Activated T-helper 9 cell treated with anti-CD3 and anti-CD28 coated beads, Interleukin-2, amount 50 U/mL, for 16 hours (primary cell): ENCODE results near the gene SESTD1.
"Not testable (repeated sequence)": the region's sequence is repeated elsewhere in the genome, so short reads cannot be mapped to it uniquely, and the experiment has no call there.

Experiments
- DNase-seq: peaks from one replicate; pipeline ENCODE4 v3.0.0-alpha.2; 2020; ENCODE audit warnings: low read depth

Gene SESTD1

GRCh38 chr2:179237209-179237946, 27.3 kb downstream of the SESTD1 start:
- DNase-seq: no peak

GRCh38 chr2:179235463-179236108, 29.0 kb downstream of the SESTD1 start:
- no peak for DNase-seq

- no peak for DNase-seq
Observed at GRCh38 chr2:179234658-179235240, 29.9 kb downstream of the SESTD1 start.

GRCh38 chr2:179233626-179234430, 30.8 kb downstream of the SESTD1 start:
- no peak for DNase-seq

GRCh38 chr2:179233083-179233490, 31.5 kb downstream of the SESTD1 start:
- no peak for DNase-seq

- DNase-seq: no peak
Observed at GRCh38 chr2:179226961-179227259, 37.7 kb downstream of the SESTD1 start.

GRCh38 chr2:179226203-179226960, 38.2 kb downstream of the SESTD1 start:
- no peak for DNase-seq

- no peak for DNase-seq
Observed at GRCh38 chr2:179224361-179224760, 40.3 kb downstream of the SESTD1 start.

GRCh38 chr2:179222076-179222475, 42.6 kb downstream of the SESTD1 start:
- no peak for DNase-seq

- no peak for DNase-seq
Observed at GRCh38 chr2:179218848-179219594, 45.6 kb downstream of the SESTD1 start.

- DNase-seq: not testable (repeated sequence)
Observed at GRCh38 chr2:179214671-179215070, 50.0 kb downstream of the SESTD1 start.

- DNase-seq: no peak
Observed at GRCh38 chr2:179211355-179211754, 53.3 kb downstream of the SESTD1 start.

- DNase-seq: not testable (repeated sequence)
Observed at GRCh38 chr2:179208277-179208676, 56.4 kb downstream of the SESTD1 start.

- no peak for DNase-seq
Observed at GRCh38 chr2:179207047-179207446, 57.6 kb downstream of the SESTD1 start.

GRCh38 chr2:179201869-179202268, 62.8 kb downstream of the SESTD1 start:
- no peak for DNase-seq

- DNase-seq: not testable (repeated sequence)
Observed at GRCh38 chr2:179195926-179196590, 68.6 kb downstream of the SESTD1 start.

GRCh38 chr2:179195141-179195540, 69.5 kb downstream of the SESTD1 start:
- no peak for DNase-seq

GRCh38 chr2:179193759-179194394, 70.8 kb downstream of the SESTD1 start:
- no peak for DNase-seq

- DNase-seq: no peak
Observed at GRCh38 chr2:179191110-179191509, 73.5 kb downstream of the SESTD1 start.

- DNase-seq: no peak
Observed at GRCh38 chr2:179186126-179186525, 78.5 kb downstream of the SESTD1 start.
